B cell (primary cell): ENCODE measurements around the gene LMAN1L. TPM values are rescaled to one million over a fixed set of nuclear protein-coding genes. Genes with fewer than 3 reads are reported as not detected.

ENCODE experiments used
- ATAC-seq: fragments of 200-7000 bp; cut with Tn5 transposase; one replicate; pipeline ENCODE4 v1.10.0; 2021; ENCODE audit warnings: low read depth, mild to moderate bottlenecking, moderate number of reproducible peaks, moderate library complexity
- CTCF ChIA-PET: fragments of 350-600 bp; sonication (Branson Sonifier 250); formaldehyde crosslinking; loops from one replicate; lab custom pipeline; 2021; ENCODE audit warnings: antibody characterized with exemption, inconsistent platforms; lab: Charles Lee
- POLR2A ChIA-PET: fragments of 350-600 bp; sonication (Branson Sonifier 250); formaldehyde crosslinking; loops from one replicate; lab custom pipeline; 2021; ENCODE audit warnings: antibody characterized with exemption; lab: Charles Lee
- DNase-seq: peaks from one replicate; pipeline ENCODE4 v3.0.0; 2013
- H2AFZ ChIP-seq: 2 replicates; pipeline ENCODE4 v1.6.1; 2012; ENCODE audit warnings: mild to moderate bottlenecking, low read depth, low read length; ENCODE audit not compliant: insufficient read depth, poor library complexity, severe bottlenecking
- H3K27ac ChIP-seq, 2 donors: 1 replicate in 1 of 2; 2 replicates in 1 of 2; pipeline ENCODE4 v1.5.1; 2012 to 2013; ENCODE audit warnings: low read length in 2 of 2, mild to moderate bottlenecking in 2 of 2, moderate library complexity in 1 of 2
- H3K27me3 ChIP-seq, 4 experiments: fragments of 200-600 bp in 1 of 4; sonication (generic) in 1 of 4; replicated peaks in 1 of 4; 1 replicate in 2 of 4; 2 replicates in 2 of 4; pipeline versions ENCODE4 v1.6.1 to v1.7.0; 2013 to 2016; ENCODE audit warnings: low read length in 3 of 4, mild to moderate bottlenecking in 2 of 4, mixed read lengths in 1 of 4, moderate library complexity in 1 of 4; ENCODE audit not compliant: insufficient read depth in 4 of 4, control insufficient read depth in 3 of 4; ENCODE audit errors: control extremely low read depth in 1 of 4
- H3K36me3 ChIP-seq, 2 experiments: replicated peaks in 1 of 2; 1 replicate in 1 of 2; 2 replicates in 1 of 2; pipeline versions ENCODE4 v1.6.1 to v1.7.1; 2013; ENCODE audit warnings: low read length in 1 of 2; ENCODE audit not compliant: insufficient read depth in 2 of 2, control insufficient read depth in 1 of 2; ENCODE audit errors: control extremely low read depth in 1 of 2, extremely low read depth in 1 of 2
- H3K4me1 ChIP-seq, 2 donors: fragments of 200-600 bp in 1 of 2; sonication (generic) in 1 of 2; 1 replicate in 1 of 2; 2 replicates in 1 of 2; pipeline versions ENCODE4 v1.5.1 to v1.6.1; 2013 to 2017; ENCODE audit warnings: low read length in 2 of 2; ENCODE audit not compliant: control insufficient read depth in 2 of 2, insufficient read depth in 2 of 2
- H3K4me2 ChIP-seq: replicated peaks from 2 replicates; pipeline ENCODE3; 2012; ENCODE audit warnings: mild to moderate bottlenecking, low read depth, low read length; ENCODE audit not compliant: poor library complexity, severe bottlenecking
- H3K4me3 ChIP-seq, 5 experiments: fragments of 200-600 bp in 1 of 5; sonication (generic) in 1 of 5; 1 replicate in 3 of 5; 2 replicates in 2 of 5; pipeline versions ENCODE4 v1.5.1 to v1.7.0; 2011 to 2016; ENCODE audit warnings: low read length in 4 of 5, mild to moderate bottlenecking in 4 of 5, low read depth in 2 of 5, control low read depth in 1 of 5, moderate library complexity in 1 of 5; ENCODE audit not compliant: insufficient read depth in 1 of 5; ENCODE audit errors: control extremely low read depth in 1 of 5, extremely low read depth in 1 of 5
- H3K79me2 ChIP-seq: fragments of 200-600 bp; sonication (generic); one replicate; pipeline ENCODE4 v1.6.0; 2016; ENCODE audit warnings: low read length; ENCODE audit not compliant: control insufficient read depth, insufficient read depth
- H3K9ac ChIP-seq: fragments of 200-600 bp; sonication (generic); 2 replicates; pipeline ENCODE4 v1.6.1; 2017; ENCODE audit warnings: mild to moderate bottlenecking, low read length, moderate library complexity
- H3K9me3 ChIP-seq, 3 donors: one replicate each; pipeline versions ENCODE4 v1.6.1 to v1.7.1; 2013; ENCODE audit warnings: low read length in 2 of 3; ENCODE audit not compliant: control insufficient read depth in 2 of 3, insufficient read depth in 1 of 3; ENCODE audit errors: control extremely low read depth in 1 of 3
- H4K20me1 ChIP-seq: 2 replicates; pipeline ENCODE4 v1.6.0; 2012; ENCODE audit warnings: mild to moderate bottlenecking, low read length; ENCODE audit not compliant: insufficient read depth, control insufficient read depth, poor library complexity, severe bottlenecking
- H3K27ac Mint-ChIP-seq: one replicate; pipeline ENCODE4 v1.8.0; 2021; ENCODE audit warnings: mixed read lengths
- H3K27me3 Mint-ChIP-seq: one replicate; pipeline ENCODE4 v1.8.0; 2021; ENCODE audit warnings: mixed read lengths
- H3K4me1 Mint-ChIP-seq: one replicate; pipeline ENCODE4 v1.8.0; 2021; ENCODE audit warnings: mixed read lengths
- H3K4me3 Mint-ChIP-seq: one replicate; pipeline ENCODE4 v1.8.0; 2021; ENCODE audit warnings: mixed read lengths
- H3K9me3 Mint-ChIP-seq: one replicate; pipeline ENCODE4 v1.8.0; 2022; ENCODE audit warnings: mixed read lengths; ENCODE audit not compliant: insufficient read depth
- EZH2 ChIP-seq: IDR thresholded peaks from 2 replicates; pipeline ENCODE4 v1.6.1; 2012; ENCODE audit warnings: borderline replicate concordance, low read depth, mild to moderate bottlenecking, moderate library complexity, low read length; ENCODE audit not compliant: insufficient read depth, poor library complexity, severe bottlenecking
- WGBS: methylation state at CpG from one replicate; pipeline ENCODE4 v1.1.5; 2013; ENCODE audit warnings: missing lambda C conversion rate; ENCODE audit not compliant: insufficient coverage; 5-methylcytosine and 5-hydroxymethylcytosine counted together
- intact Hi-C: fragments of 100-400 bp; cut with micrococcal nuclease; formaldehyde crosslinking; loops from one replicate; pipeline ENCODE4 v1.10.0; 2022
- polyA plus RNA-seq: library from polyadenylated mRNA; depleted of rRNA; stranded (reverse); fragments of >200 nt; gene quantifications from 2 replicates; pipeline ENCODE4 v1.2.3, GENCODE V29; 2012
- total RNA-seq, 2 donors: library from RNA; stranded (reverse); fragments of 120-200 nt in 1 of 2; gene quantifications; 1 replicate in 1 of 2; 2 replicates in 1 of 2; pipeline versions ENCODE4 v1.2.3 to v1.2.4, GENCODE V29; 2013 to 2022
- TF ChIP-seq, protein P1 (sequence below): fragments of 200-600 bp; IDR thresholded peaks from one replicate; pipeline ENCODE4 v1.8.0; 2022; ENCODE audit warnings: antibody characterized with exemption, mild to moderate bottlenecking

The LMAN1L gene
- total and polyA plus RNA-seq, 2 donors (not counting 1 experiment from before 2014, with no cell fraction given) = 0.60 to 1.1 TPM

DNA sequence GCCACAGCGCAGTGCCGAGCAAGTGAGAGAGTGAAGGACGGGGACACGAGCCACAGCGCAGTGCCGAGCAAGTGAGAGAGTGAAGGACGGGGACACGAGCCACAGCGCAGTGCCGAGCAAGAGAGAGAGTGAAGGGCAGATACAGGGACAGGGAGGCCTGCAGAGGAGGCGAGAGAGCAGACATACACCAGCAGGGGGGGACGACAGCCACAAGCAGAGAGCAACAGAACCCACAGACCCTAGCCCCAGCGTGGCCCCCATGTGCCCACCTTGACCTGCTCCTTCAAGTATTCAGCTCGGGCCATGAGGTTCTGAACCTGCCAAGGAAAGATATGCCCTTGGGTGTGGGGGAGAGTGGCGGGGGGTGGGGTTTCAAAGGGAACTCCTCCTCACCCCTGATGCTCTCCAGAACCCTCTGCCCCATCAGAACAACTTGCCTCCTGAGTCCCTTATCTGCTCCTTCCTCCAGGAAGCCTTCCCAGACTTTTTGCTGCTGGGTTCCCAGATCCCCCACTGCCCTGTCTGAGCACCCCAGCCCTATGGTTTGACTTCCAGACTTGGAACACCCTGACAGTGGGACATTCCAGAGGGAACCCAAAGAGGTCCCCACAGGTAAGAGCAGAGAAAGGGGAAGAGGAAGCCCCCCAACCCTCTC is 25.0 kb downstream of the LMAN1L start:
- DNase-seq (no peak), ATAC-seq (no peak)
- H3K27me3 Mint-ChIP-seq = no peaks in the 10 kb centered on the region
- no peak overlapping the region for H3K4me3 ChIP-seq
- no peak overlapping the region for H2AFZ ChIP-seq
- intact Hi-C loops = no loop called here
- H3K4me1 ChIP-seq = peaks cover 8 to 24% of the 10 kb centered on the region in 2 donors
- 92% methylated on average over 11 of the region's 15 CpGs for WGBS
- no peak overlapping the region for H3K27ac Mint-ChIP-seq
- ChIA-PET POLR2A (interaction anchor here (0.7 kb wide), 1 partner anchor 68 kb away, joined by 3 read pairs; no protein-coding TSS in a partner anchor), CTCF (interaction anchor here (0.9 to 10.2 kb wide), 7 partner anchors 16 to 205 kb away, joined by 4 to 98 read pairs (median 8); no protein-coding TSS in a partner anchor)
- no peaks in the 10 kb centered on the region for H3K9me3 Mint-ChIP-seq
- peaks cover 5% of the 10 kb centered on the region for H3K79me2 ChIP-seq
- H3K4me1 Mint-ChIP-seq = peaks cover 24% of the 10 kb centered on the region
- H3K9me3 ChIP-seq = no peaks in the 10 kb centered on the region
- peaks cover 0 to 6% of the 10 kb centered on the region in 2 experiments for H3K36me3 ChIP-seq
- H3K27ac ChIP-seq = no peak overlapping the region
- TF ChIP-seq, protein P1, sequence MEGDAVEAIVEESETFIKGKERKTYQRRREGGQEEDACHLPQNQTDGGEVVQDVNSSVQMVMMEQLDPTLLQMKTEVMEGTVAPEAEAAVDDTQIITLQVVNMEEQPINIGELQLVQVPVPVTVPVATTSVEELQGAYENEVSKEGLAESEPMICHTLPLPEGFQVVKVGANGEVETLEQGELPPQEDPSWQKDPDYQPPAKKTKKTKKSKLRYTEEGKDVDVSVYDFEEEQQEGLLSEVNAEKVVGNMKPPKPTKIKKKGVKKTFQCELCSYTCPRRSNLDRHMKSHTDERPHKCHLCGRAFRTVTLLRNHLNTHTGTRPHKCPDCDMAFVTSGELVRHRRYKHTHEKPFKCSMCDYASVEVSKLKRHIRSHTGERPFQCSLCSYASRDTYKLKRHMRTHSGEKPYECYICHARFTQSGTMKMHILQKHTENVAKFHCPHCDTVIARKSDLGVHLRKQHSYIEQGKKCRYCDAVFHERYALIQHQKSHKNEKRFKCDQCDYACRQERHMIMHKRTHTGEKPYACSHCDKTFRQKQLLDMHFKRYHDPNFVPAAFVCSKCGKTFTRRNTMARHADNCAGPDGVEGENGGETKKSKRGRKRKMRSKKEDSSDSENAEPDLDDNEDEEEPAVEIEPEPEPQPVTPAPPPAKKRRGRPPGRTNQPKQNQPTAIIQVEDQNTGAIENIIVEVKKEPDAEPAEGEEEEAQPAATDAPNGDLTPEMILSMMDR = no peak
- no peak for TF ChIP-seq EZH2
- H3K4me3 Mint-ChIP-seq = no peak overlapping the region
- H3K4me2 ChIP-seq = no peak overlapping the region
- no peaks in the 10 kb centered on the region for H3K27me3 ChIP-seq
- H3K9ac ChIP-seq = no peak overlapping the region
- H4K20me1 ChIP-seq = no peaks in the 10 kb centered on the region

DNA sequence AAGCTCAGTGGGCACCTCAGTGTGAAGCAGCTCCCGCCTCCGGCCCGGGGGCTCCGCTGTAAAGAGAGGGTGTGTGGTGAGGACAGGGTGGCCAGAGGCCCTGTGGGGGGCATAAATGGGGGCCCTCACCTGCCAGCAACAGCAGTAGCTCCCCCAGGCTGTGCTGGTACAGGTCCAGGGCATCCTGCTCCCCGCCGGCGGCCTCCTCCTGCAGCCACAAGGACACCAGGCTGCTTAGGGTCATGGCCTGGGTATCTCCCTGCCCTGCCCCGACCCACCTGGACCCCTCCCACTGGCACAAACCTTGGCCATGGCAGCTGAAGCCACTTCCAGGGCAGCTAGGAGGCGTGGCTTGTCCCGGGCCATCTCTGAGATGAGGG is 25.5 kb downstream of the LMAN1L start:
- DNase-seq (no peak), ATAC-seq (no peak)
- Histone ChIP-seq H3K79me2 (peaks cover 7% of the 10 kb centered on the region), H3K4me3 (no peak overlapping the region), H3K36me3 (peaks cover 0 to 6% of the 10 kb centered on the region in 2 experiments), H3K9ac (no peak overlapping the region), H3K27ac (no peak overlapping the region), H3K27me3 (no peaks in the 10 kb centered on the region), H4K20me1 (no peaks in the 10 kb centered on the region), H3K4me2 (no peak overlapping the region), H3K9me3 (no peaks in the 10 kb centered on the region), H2AFZ (no peak overlapping the region), H3K4me1 (peaks cover 8 to 22% of the 10 kb centered on the region in 2 donors)
- intact Hi-C loops = no loop called here
- H3K9me3 Mint-ChIP-seq = no peaks in the 10 kb centered on the region
- TF ChIP-seq, protein P1 = no peak
- no peak for TF ChIP-seq EZH2
- no peak overlapping the region for H3K27ac Mint-ChIP-seq
- no peak overlapping the region for H3K4me3 Mint-ChIP-seq
- WGBS = 98% methylated on average over 5 of the region's 10 CpGs
- ChIA-PET POLR2A (no interaction called here), CTCF (interaction anchor here (0.6 to 10.2 kb wide), 8 partner anchors 9 to 443 kb away, joined by 3 to 98 read pairs (median 4); no protein-coding TSS in a partner anchor)
- no peaks in the 10 kb centered on the region for H3K27me3 Mint-ChIP-seq
- peaks cover 22% of the 10 kb centered on the region for H3K4me1 Mint-ChIP-seq
